Chondrocyte (in vitro differentiated cells): Measurements from ENCODE around the gene CLEC2L. TPM values are rescaled to one million over a fixed set of nuclear protein-coding genes. Genes with fewer than 3 reads are reported as not detected.
A peak's percentile ranks its signal among the peaks of the same experiment; 100 is the strongest.

ENCODE experiments used
- DNase-seq: peaks from one replicate; pipeline ENCODE4 v3.0.0; 2021; ENCODE audit warnings: mixed read lengths, low spot score
- H3K27ac Mint-ChIP-seq: one replicate; pipeline ENCODE4 v1.8.0; 2021; ENCODE audit warnings: mild to moderate bottlenecking, moderate library complexity, mixed read lengths; ENCODE audit not compliant: unreplicated experiment
- H3K27me3 Mint-ChIP-seq: 2 replicates; pipeline ENCODE4 v1.8.0; 2021; ENCODE audit warnings: low read depth, mixed read lengths
- H3K36me3 Mint-ChIP-seq: 2 replicates; pipeline ENCODE4 v1.8.0; 2021; ENCODE audit warnings: low read depth, mixed read lengths
- H3K4me1 Mint-ChIP-seq: 2 replicates; pipeline ENCODE4 v1.8.0; 2021; ENCODE audit warnings: low read depth, mild to moderate bottlenecking, mixed read lengths
- H3K4me3 Mint-ChIP-seq: one replicate; pipeline ENCODE4 v1.8.0; 2021; ENCODE audit warnings: mild to moderate bottlenecking, moderate library complexity, mixed read lengths; ENCODE audit not compliant: unreplicated experiment
- H3K9me3 Mint-ChIP-seq: 2 replicates; pipeline ENCODE4 v1.8.0; 2021; ENCODE audit warnings: low read depth, mixed read lengths
- total RNA-seq: library from RNA; stranded (reverse); gene quantifications from 3 replicates; pipeline ENCODE4 v1.2.1, GENCODE V29; 2021
- TF ChIP-seq, protein P1 (sequence below): fragments of 200-600 bp; sonication (generic); IDR thresholded peaks from 2 replicates; pipeline ENCODE4 v1.5.0; 2021; ENCODE audit warnings: antibody characterized with exemption, mild to moderate bottlenecking, moderate library complexity

CLEC2L gene
- total RNA-seq, 1 donor from 2014 or later: not detected

DNA sequence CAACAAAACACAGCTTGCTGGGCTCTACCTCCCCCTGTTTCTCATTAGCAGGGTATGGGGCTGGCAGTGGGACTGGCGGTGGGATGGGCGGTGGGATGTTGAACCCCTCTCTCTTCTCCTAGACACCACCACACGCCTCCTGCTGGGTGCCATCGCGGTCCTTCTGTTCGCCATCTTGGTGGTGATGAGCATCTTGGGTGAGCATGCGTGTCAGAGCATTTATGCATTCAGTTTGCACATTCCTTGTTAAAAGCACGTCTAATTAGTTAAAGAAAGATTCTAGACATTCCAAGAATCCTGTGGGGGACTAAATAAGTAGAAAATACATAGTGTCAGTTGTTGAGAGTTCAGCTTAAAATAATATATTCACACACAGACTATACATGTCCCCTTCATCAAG lies 12.7 kb downstream of the CLEC2L start:
- Mint-ChIP-seq H3K4me1 (no peaks in the 10 kb centered on the region), H3K36me3 (peaks cover 2% of the 10 kb centered on the region), H3K27ac (no peak overlapping the region), H3K27me3 (peaks cover 25% of the 10 kb centered on the region), H3K9me3 (peaks cover 2% of the 10 kb centered on the region), H3K4me3 (no peak overlapping the region)
- TF ChIP-seq, protein P1, sequence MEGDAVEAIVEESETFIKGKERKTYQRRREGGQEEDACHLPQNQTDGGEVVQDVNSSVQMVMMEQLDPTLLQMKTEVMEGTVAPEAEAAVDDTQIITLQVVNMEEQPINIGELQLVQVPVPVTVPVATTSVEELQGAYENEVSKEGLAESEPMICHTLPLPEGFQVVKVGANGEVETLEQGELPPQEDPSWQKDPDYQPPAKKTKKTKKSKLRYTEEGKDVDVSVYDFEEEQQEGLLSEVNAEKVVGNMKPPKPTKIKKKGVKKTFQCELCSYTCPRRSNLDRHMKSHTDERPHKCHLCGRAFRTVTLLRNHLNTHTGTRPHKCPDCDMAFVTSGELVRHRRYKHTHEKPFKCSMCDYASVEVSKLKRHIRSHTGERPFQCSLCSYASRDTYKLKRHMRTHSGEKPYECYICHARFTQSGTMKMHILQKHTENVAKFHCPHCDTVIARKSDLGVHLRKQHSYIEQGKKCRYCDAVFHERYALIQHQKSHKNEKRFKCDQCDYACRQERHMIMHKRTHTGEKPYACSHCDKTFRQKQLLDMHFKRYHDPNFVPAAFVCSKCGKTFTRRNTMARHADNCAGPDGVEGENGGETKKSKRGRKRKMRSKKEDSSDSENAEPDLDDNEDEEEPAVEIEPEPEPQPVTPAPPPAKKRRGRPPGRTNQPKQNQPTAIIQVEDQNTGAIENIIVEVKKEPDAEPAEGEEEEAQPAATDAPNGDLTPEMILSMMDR: no peak
- DNase-seq: no peak

DNA sequence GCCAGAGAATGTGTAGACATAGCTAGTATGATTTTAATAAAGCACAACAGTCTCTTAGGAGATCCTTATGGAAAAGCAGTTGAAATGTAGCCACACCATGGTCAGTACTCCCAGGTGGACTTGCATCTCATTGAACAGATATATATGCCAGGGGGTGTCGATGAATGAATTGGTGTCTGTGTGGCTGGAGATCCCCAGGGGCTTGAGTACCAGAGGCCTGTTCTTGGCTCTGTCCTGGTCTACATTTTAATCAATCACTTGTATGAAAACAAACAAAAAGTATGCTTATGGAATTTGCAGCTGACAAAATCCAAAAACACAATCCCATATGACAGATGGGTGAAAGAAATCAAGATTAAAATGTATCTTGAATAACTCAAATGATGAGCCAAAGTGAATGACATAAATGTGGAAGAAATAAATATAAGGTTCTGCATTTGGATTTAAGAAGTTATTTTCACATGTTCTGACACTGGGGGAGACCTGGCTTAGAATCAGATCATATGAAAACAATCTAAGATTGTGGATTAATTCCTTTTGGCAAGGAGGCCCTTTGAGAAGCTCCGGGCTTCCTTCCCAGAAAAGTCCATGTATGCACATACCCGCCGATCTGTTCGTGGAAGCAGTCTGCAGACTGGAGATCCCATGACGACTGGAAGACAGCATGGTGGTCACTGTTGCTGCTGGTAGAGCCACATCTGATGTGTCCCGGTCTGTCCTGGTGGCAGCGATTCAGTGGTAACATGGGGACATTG lies 15.6 kb downstream of the CLEC2L start:
- H3K4me3 Mint-ChIP-seq: no peak overlapping the region
- H3K36me3 Mint-ChIP-seq: no peaks in the 10 kb centered on the region
- no peaks in the 10 kb centered on the region for H3K4me1 Mint-ChIP-seq
- H3K27ac Mint-ChIP-seq: no peak overlapping the region
- no peak for DNase-seq
- peaks cover 19% of the 10 kb centered on the region for H3K27me3 Mint-ChIP-seq
- TF ChIP-seq, protein P1: no peak
- H3K9me3 Mint-ChIP-seq: no peaks in the 10 kb centered on the region

DNA sequence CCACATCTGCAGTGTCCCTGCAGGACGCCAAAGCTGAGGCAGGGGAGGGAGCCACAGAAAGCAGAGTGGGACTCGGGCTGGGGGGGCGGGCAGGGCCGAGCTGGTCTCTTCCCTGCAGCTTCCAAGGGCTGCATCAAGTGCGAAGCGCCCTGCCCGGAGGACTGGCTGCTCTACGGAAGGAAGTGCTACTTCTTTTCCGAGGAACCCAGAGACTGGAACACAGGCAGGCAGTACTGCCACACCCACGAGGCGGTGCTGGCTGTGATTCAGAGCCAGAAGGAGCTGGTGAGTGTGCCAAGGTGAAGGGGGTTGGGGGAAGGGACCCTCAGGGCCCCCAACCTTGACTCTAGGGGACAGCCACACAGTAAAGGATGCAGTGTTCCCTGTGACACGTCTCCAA lies 16.7 kb downstream of the CLEC2L start:
- Mint-ChIP-seq H3K4me1 (no peaks in the 10 kb centered on the region), H3K4me3 (no peak overlapping the region), H3K36me3 (no peaks in the 10 kb centered on the region), H3K9me3 (no peaks in the 10 kb centered on the region), H3K27me3 (peaks cover 16% of the 10 kb centered on the region), H3K27ac (no peak overlapping the region)
- no peak for DNase-seq
- TF ChIP-seq, protein P1: no peak

DNA sequence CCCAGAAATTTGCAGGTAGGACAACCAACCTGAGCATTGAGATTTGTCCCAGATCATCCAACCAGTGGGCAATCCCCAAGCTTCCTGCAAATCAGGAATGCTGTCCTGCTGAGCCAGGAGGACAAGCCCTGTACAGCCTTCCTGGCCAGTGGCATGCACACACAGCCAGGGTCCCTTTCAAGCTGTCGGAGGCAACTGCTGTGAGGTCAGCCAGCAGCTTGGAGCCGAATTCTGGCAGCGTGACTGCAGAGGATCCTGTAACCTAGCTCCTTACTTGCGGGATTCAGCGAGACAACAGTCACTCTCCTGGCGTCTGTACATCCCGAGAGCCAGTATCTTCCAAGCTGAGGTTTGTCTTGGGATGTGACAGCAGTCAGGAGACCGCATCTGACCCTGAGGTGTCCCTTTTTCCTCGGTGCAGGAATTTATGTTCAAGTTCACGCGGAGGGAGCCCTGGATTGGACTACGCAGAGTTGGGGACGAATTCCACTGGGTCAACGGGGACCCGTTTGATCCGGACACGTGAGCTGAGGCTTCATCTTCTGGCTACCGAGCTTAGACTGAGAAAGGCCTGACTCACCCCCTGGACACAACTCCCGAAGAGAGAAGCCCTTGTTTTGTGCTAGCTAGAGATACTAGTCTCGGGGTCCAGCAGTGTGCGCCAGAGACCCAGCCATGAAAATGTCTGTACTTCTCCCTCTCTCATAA lies 18.3 kb downstream of the CLEC2L start:
- no peak for DNase-seq
- Mint-ChIP-seq H3K9me3 (no peaks in the 10 kb centered on the region), H3K4me1 (no peaks in the 10 kb centered on the region), H3K27me3 (peaks cover 13% of the 10 kb centered on the region), H3K4me3 (no peak overlapping the region), H3K27ac (no peak overlapping the region), H3K36me3 (no peaks in the 10 kb centered on the region)
- TF ChIP-seq, protein P1: no peak

DNA sequence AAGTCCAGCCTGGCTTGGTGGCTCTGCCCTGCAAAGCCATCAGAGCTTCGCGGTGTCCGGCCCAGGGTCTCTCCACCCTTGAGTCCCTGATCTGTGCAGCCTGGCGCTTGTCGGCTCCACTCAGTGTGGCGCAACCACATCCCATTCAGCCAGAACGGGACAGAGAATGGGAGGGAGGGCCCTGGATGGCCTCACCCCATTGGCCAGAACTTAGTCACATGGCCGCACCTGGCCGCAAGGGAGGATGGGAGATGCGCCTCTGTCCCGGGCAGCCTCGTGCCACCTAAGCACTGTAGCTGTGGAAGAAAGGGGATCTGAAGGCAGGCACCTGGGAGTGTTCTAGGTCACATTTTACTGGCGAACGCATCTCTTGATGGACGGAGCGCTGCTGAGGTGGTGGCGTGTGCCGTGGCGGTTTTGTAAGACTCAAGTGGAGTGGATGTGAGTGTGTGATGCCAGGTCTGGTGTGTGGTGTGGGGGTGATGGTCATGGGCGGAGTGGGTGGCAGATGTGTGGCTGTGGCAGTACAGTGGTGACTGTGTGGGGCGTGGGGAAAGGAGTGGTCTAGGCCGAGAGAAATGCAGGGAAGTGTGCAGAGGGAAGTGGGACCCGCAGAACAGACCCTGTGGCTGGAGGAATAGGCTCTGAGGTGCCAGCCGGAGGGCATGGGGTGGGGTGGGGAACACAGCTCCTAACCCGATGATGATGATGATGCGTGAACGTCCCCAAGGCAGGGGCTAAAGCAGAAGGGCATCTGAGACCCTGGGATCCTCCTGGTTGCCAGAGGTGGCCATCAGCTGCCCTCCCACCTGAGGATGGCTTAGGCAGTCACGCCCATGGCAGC lies 19.0 kb downstream of the CLEC2L start:
- peaks cover 13% of the 10 kb centered on the region for H3K27me3 Mint-ChIP-seq
- no peaks in the 10 kb centered on the region for H3K9me3 Mint-ChIP-seq
- DNase-seq: no peak
- no peaks in the 10 kb centered on the region for H3K36me3 Mint-ChIP-seq
- no peaks in the 10 kb centered on the region for H3K4me1 Mint-ChIP-seq
- H3K27ac Mint-ChIP-seq: no peak overlapping the region
- TF ChIP-seq, protein P1: no peak
- peak overlapping the region; percentile 16 for H3K4me3 Mint-ChIP-seq
